Skin of body (tissue), 2 donors: ENCODE data around the gene MPPED1. TPM values are rescaled to one million over a fixed set of nuclear protein-coding genes. Genes with fewer than 3 reads are reported as not detected.

Experiments used
- DNase-seq: peaks from one replicate; lab custom pipeline; 2025; lab: John Stamatoyannopoulos, UW
- total RNA-seq: library from RNA; depleted of rRNA; stranded (reverse); fragments of >200 nt; gene quantifications from one replicate; pipeline ENCODE4 v1.2.3, GENCODE V29; 2014

MPPED1 gene
- total RNA-seq, 1 donor from 2014 or later: 5.3 TPM

DNA sequence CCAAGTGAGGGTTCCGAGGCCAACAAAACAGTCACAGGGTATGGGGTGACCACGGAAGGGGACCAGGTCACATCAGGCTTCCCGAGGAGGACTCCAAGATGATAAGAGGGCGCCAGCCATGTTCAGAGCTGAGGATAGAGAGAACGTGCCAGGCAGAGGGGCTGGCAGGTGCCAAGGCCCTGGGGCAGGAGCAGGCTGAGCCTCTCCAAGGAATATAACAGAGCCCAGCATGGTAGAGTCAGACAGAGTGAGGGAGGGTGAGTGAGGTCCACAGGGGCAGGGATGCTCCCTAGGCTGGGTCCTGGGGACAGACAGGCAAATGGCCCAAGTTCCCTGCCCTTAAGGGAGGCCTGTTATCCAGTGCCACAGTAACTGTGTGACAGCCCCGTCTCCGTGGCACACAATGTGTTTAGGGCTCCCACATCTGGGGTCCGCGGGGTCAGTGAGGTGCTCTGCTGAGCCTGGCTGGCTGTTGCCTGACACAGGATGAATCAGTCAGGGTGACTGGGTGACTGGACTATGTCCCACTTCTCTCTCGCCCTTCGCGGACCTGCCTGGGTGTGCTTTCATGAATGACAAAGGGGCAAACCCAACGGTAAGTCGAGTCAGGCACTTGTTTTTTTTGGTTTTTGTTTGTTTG lies 105.3 kb downstream of the MPPED1 start:
- no peak for DNase-seq

DNA sequence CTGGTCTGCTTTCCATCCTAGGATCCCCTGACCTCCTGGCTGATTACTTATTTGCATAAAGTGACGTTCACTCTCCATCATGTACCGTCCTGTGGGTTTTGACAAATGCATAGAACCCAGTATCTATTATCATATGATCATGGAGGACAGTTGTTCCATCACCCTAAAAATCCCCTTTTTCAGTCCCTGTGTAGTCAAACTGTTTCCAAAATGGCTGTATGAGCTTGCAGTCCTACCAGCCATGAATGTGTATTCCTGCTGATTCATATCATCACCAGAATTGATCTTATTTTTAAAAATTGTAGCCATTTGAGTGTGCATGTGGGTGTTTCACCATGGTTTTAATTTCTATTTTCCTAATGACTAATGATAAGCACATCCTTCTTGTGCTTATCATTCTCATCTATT lies 108.8 kb downstream of the MPPED1 start:
- DNase-seq: no peak

- no peak for DNase-seq
These were observed 109.9 kb downstream of the MPPED1 start for GRCh38 chr22:43521716-43522115.

DNA sequence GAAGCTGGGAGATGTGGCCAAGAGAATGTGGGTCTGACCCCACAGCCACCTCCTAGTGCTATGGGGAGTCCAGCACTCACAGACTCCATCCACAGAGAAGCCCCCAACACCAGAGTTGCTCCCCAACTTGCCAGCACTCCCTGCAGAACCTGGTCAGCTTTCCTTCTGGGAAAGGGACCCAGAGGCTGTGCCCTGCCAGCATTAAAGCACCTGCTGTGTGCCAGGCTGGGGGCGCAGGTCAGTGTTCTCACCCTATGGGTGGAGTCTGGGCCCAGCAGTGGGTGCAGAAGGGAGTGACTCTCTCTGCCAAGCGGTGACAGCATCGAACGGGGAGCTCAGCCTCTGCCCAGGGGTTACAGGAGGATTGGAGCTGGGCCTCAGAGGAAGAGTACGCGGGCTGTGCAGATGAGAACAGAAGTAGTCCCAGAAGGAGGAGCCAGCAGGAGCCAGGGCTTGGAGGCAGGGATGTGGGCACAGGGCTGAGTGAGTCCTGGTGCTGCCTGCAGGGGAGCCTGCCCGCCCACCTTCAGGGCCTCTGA lies 114.4 kb downstream of the MPPED1 start:
- no peak for DNase-seq

DNA sequence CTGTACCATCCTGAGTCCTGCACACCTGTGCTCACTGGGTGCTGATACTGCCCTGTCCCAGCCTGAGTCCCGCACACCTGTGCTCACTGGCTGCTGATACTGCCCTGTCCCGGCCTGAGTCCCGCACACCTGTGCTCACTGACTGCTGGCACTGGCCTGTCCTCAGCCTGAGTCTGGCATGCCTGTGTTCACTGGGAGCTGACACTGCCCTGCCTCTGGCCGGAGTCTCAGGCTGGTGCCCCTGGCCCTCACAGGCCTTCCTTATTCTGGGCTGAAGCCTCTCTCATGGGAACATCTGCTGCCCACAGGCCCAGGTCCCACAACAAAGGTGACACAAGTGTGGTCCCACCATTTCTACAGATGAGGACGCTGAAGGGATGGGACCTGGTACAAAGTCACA lies 115.1 kb downstream of the MPPED1 start:
- DNase-seq: no peak

DNA sequence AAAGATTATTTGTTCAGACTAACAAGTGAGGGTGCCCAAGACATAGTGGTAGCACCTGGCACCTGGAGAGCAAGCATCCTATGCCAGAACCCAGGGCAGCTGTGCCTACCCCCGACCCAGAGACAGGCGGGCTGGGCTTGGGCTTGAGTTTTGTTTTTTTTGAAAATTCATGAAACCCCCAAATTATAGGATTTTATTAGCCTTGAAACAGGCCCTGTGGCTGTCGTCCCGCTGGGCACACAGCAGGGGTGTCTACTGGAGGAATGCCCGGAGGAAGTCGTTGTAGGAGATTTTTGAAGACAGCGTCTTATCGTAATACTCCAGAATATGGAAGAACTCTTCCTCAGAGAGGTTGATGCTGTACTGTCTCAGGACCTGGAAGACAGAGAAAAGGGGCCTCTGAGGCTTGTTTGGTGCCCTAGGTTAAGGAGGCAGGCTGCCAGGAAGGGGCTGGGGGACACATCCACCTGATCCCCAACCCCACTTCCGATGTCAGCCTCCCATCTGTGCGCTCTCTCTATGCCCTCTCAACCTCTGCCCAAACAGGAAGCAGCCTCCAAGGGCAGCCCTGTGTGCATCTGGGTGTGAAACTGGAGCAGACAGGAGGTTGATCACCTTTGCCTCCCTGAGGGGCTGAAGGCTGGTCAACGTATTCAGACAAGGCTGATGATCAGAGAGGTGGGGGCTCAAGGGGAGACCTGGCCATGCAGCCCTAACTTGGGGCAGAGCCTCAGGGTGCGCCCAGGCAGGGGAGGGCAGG lies 117.0 kb downstream of the MPPED1 start:
- no peak for DNase-seq

DNA sequence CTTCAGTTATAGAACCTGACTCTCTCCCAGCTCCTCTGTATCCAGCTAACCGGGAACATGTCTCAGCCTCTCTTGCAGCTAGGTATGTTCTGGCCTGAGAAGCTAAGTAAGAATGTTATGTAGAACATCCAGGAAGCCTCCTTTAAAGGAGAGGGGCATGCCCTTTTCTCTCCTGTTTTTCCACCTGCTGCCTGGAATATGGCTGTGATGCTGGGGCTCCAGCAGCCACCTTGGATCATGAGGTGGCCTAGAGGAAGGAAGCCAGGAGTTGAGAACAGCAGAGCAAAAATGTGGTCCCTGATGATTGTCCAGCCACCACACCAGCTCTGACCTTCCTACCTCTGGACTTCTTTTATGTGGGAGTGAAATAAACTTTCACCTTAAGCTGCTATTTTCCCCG lies 117.6 kb downstream of the MPPED1 start:
- no peak for DNase-seq

- DNase-seq: no peak
These were observed 118.1 kb downstream of the MPPED1 start for GRCh38 chr22:43529934-43530333.

DNA sequence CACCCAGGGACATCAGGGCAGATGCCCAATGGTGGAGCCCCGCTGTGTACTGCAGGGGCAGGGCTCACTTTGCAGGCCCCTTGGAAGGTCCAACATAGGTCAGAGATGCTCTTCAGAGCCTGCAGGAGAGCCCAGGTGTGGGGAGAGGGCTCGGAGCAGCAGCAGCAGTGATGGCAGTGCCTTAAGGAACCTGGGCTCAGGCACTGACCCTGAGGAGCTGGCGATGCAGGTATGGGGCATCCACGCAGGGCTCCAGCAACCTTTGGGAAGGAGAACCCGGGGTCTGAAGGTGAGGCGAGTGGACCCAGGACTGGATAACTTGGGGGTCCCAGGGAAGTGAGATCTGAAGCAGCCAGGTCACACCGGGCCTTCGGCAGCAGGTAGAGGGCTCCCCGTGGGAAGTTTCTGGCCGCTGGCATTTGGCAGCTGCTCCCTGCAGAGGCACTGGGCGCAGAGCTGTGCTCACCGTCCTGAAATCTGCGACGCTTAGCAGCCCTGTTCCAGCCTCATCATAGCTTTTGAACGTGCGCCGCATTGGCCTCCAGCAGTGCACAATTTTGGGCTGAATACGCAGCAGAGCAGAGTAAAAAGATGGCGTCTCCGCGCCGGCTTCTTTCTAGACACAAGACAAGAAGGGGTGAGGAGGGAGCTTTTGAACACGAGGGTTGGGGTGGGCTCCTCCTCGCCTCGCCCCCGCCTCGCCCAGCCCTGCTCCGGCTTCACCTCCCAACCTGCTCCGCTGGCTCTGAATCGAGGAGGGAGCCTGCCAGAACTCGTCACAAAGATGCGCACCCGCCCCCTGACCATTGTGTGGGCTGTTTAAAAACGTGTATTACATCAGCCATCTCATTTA lies 118.8 kb downstream of the MPPED1 start:
- DNase-seq: peak; percentile 1

DNA sequence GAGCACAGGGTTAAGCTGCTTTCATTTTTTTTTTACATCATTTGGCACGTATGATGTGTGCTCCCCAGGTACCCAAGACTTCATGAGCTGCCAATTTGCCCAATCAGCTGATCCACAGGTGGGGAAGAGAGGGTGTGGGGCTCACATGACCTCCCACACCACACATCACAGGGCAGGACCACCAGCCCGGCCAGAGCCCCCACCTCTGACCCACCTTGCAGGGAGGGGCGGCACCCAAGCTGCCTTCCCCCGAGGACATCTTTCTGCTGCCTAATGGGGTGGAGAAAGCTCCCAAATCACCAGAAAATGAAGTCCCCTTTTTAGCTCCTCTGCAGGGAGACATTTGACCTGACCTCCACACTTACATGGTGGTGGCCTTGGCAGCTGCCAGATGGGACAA lies 119.8 kb downstream of the MPPED1 start:
- DNase-seq: no peak

DNA sequence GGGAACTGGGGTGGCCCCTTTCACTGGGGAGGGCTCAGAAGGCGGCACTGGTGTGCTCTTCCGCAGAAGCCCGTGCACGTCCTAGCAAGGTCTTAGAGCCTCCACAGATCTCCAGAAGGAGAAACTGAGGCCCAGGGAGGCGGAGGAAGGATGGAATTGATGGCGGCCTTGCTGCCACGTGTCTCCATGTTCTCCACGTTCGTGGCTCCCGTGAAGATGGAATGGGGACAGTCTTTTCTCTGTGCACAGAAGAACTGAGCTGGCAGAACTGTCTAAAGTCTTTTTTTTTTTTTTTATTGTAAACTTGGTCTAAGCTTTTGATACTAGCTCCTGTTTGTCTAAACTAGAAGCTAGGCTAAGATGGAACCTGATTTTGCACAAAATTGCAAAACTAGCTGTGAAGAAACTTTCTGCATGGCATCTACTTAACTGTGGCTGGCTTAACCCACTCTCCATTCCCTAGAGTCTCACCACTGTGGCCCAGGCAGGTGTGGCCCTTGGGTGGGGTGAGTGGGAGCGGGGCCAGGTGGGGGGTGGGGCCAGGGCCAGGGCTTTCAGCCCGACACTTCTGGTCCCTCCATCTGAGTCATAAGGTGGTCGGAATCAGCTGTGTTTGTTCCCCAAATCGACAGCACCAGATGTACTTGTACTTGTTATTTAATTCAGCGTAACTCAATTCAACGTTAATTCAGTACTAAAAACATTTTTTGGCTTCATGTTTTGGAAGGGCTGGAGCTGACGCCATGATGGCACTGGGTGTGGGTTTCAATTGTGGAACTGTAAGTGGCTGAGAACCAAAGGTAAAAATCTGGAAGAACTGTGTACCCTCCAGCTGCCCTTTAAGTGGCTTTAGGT lies 120.7 kb downstream of the MPPED1 start:
- DNase-seq: no peak

- DNase-seq: no peak
These were observed 121.3 kb downstream of the MPPED1 start for GRCh38 chr22:43533156-43533530.

GRCh38 chr22:43533656-43534428 lies 122.0 kb downstream of the MPPED1 start:
- DNase-seq: no peak

DNA sequence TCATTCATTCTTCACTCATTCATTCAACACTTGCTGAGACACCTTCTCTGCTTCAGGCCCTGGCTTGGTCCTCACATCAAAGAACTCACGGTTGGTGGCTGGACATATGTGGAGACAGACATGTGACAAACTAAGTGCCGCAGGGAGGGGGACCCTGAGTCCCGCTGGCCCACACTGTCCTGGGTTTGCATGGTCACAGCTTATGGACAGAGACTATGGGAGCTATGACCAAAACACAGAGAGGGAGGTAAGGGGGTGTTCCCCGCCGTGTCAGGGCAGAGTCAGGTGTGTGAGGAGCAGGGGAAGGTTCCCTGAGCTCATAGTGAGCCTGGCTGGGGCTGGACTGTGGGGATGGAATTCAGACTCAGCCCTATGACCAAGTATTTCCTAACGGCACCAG lies 123.1 kb downstream of the MPPED1 start:
- DNase-seq: no peak

- DNase-seq: no peak
These were observed 123.5 kb downstream of the MPPED1 start for GRCh38 chr22:43535336-43535735.

- no peak for DNase-seq
These were observed 123.9 kb downstream of the MPPED1 start for GRCh38 chr22:43535741-43536140.

GRCh38 chr22:43537019-43537585 lies 125.3 kb downstream of the MPPED1 start:
- DNase-seq: no peak

GRCh38 chr22:43539572-43540528 lies 128.0 kb downstream of the MPPED1 start:
- no peak for DNase-seq

DNA sequence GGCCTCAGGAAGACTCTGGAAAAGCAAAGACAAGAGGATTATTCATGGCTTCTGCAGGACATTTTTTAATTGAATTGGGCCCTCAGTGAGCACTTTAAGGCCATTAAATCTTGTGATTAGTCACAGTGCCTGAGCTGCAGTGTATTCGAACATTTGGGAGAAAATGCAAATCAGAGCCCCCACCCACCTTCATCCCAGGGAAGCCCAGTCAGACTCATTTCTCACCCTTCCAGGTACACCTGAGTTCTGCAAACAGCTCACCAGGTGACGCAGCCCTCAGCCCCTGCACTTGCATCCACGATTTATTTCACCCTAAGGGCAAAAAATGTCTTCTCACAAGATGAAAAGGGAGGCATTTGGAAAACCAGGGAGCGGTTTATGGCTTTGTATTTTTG lies 128.7 kb downstream of the MPPED1 start:
- no peak for DNase-seq
